ENCODE results near the gene CXorf58.
A peak's percentile ranks its signal among the peaks of the same experiment; 100 is the strongest.

- TF ChIP-seq CEBPB (tag; IDR thresholded peaks at IDR 0.05): no peak
- no peak for TF ChIP-seq ZBTB49 (CRISPR knock-in tag; IDR thresholded peaks at IDR 0.05; ENCODE audit: borderline replicate concordance)
- TF ChIP-seq POLR2A (conservative IDR thresholded peaks at IDR 0.05): no peak
- TF ChIP-seq ZNF12 (CRISPR knock-in tag; IDR thresholded peaks at IDR 0.05): no peak
- no peak for TF ChIP-seq SP1 (CRISPR knock-in tag; IDR thresholded peaks at IDR 0.05)
- no peak for TF ChIP-seq CREB1 (IDR thresholded peaks at IDR 0.05)
- no peak for TF ChIP-seq CREB1 (CRISPR knock-in tag; IDR thresholded peaks at IDR 0.05)
- no peak for TF ChIP-seq TCF7 (IDR thresholded peaks at IDR 0.05; ENCODE audit: borderline replicate concordance)
- no peak for TF ChIP-seq JUND (IDR thresholded peaks at IDR 0.05; ENCODE audit: borderline replicate concordance, low read depth, low read length)
- TF ChIP-seq JUND (tag; IDR thresholded peaks at IDR 0.05; ENCODE audit: borderline replicate concordance, low read depth, low read length): 0 out of 3 replicates have a peak, but pooled peaks have one; percentile 6
- no peak for TF ChIP-seq TAF1 (IDR thresholded peaks at IDR 0.05; ENCODE audit: control insufficient read depth, extremely low read depth, insufficient read depth, low read length, severe bottlenecking)
Observed at GRCh38 chrX:23902419-23902818, 5.4 kb upstream of the CXorf58 start.
